Tongue (tissue), 2 donors: ENCODE measurements around the gene ASL. TPM values are rescaled to one million over a fixed set of nuclear protein-coding genes. Genes with fewer than 3 reads are reported as not detected.
"Not testable (repeated sequence)": the region's sequence is repeated elsewhere in the genome, so short reads cannot be mapped to it uniquely, and the experiment has no call there.

Experiments used
- DNase-seq: peaks from one replicate; pipeline ENCODE4 v3.0.0-alpha.2; 2015
- total RNA-seq: library from RNA; depleted of rRNA; stranded (reverse); fragments of >200 nt; gene quantifications from one replicate; pipeline ENCODE4 v1.2.3, GENCODE V29; 2014

ASL gene
- total RNA-seq = 9.8 TPM

- peak; percentile 96 for DNase-seq
These were observed at the start of gene ASL for GRCh38 chr7:66075590-66076461. TSS of gene ASL (plus strand) at chr7:66075819. CDS start at chr7:66076082, 263 bp downstream.

GRCh38 chr7:66028342-66028741 is 47.3 kb upstream of the ASL start:
- not testable (repeated sequence) for DNase-seq

- DNase-seq = no peak
These were observed 41.9 kb upstream of the ASL start for GRCh38 chr7:66033471-66034385.

- not testable (repeated sequence) for DNase-seq
These were observed 41.1 kb upstream of the ASL start for GRCh38 chr7:66034436-66035010.

- no peak for DNase-seq
These were observed 39.2 kb upstream of the ASL start for GRCh38 chr7:66036382-66036781.

- DNase-seq = no peak
These were observed 38.8 kb upstream of the ASL start for GRCh38 chr7:66036788-66037187.

- no peak for DNase-seq
These were observed 36.4 kb upstream of the ASL start for GRCh38 chr7:66039094-66039670.

GRCh38 chr7:66043681-66044497 is 31.7 kb upstream of the ASL start:
- peak; percentile 46 for DNase-seq

- DNase-seq = not testable (repeated sequence)
These were observed 31.1 kb upstream of the ASL start for GRCh38 chr7:66044498-66044854.

- DNase-seq = no peak
These were observed 28.2 kb upstream of the ASL start for GRCh38 chr7:66047426-66047825.

- not testable (repeated sequence) for DNase-seq
These were observed 25.7 kb upstream of the ASL start for GRCh38 chr7:66049886-66050285.

GRCh38 chr7:66050337-66050957 is 25.2 kb upstream of the ASL start:
- no peak for DNase-seq

GRCh38 chr7:66050990-66051448 is 24.6 kb upstream of the ASL start:
- DNase-seq = peak; percentile 55

GRCh38 chr7:66052447-66052846 is 23.2 kb upstream of the ASL start:
- DNase-seq = no peak

GRCh38 chr7:66054063-66054462 is 21.6 kb upstream of the ASL start:
- DNase-seq = no peak

- DNase-seq = no peak
These were observed 20.2 kb upstream of the ASL start for GRCh38 chr7:66055321-66055956.

GRCh38 chr7:66060796-66061195 is 14.8 kb upstream of the ASL start:
- no peak for DNase-seq

- no peak for DNase-seq
These were observed 5.9 kb upstream of the ASL start for GRCh38 chr7:66069732-66070131.

GRCh38 chr7:66070222-66070621 is 5.4 kb upstream of the ASL start:
- no peak for DNase-seq

- not testable (repeated sequence) for DNase-seq
These were observed 3.4 kb upstream of the ASL start for GRCh38 chr7:66072208-66072607.
